ENCODE results near the gene TMEM201. TPM values are rescaled to one million over a fixed set of nuclear protein-coding genes. Genes with fewer than 3 reads are reported as not detected.

The TMEM201 gene
- total and polyA plus RNA-seq, 2 of the 4 experiments (the other 2 are of a cell fraction): 1.3 to 8.7 TPM

- no peak for TF ChIP-seq CEBPB (IDR thresholded peaks at IDR 0.05; ENCODE audit: low read depth, low read length)
These were observed 54.9 kb downstream of the TMEM201 start (continued) for GRCh38 chr1:9643351-9644256.

DNA sequence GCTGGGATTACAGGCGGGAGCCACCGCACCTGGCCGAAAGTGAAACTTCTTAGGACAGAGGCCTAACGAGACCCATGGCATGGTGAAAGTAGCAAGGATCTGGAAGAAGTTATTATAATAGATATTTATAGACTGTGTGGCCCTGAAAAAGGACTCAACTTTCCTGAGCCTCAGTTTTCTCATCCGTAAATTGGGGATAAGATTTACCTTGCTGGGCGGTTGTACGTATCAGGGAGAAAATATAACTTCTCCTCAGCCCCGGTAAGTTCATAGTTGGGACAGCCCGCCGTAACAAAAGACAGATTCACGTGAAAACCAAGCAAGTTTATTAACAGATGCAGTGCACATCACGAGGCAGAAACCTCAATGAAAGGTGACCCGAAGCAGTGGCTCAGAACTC lies 57.3 kb downstream of the TMEM201 start:
- Histone ChIP-seq H2BK120ac (ENCODE audit: low read depth, low read length) (no peak overlapping the region), H2AFZ (replicated peaks; ENCODE audit: low read length, poor library complexity) (no peak overlapping the region), H3K4me1 (ENCODE audit: control insufficient read depth, insufficient read depth, low read length) (peaks cover 2% of the 10 kb centered on the region; the same call in 1 of the 2 replicates), H3K4me3 (ENCODE audit: insufficient read depth, low read depth, low read length) (no peak overlapping the region), H3K9me1 (ENCODE audit: insufficient read depth, low read length) (no peaks in the 10 kb centered on the region), H3K23ac (ENCODE audit: low read depth, low read length) (no peak overlapping the region), H4K8ac (ENCODE audit: low read depth in 2 of 2, low read length in 2 of 2) (no peak overlapping the region), H2BK5ac (ENCODE audit: low read depth, low read length, poor library complexity, severe bottlenecking) (no peak overlapping the region), H2AK9ac (replicated peaks; ENCODE audit: low read depth, low read length, poor library complexity) (no peak overlapping the region), H3K14ac (replicated peaks; ENCODE audit: low read depth, low read length) (no peak overlapping the region), H3K9me3 (ENCODE audit: control insufficient read depth, insufficient read depth, low read length) (no peaks in the 10 kb centered on the region), H3K4me2 (ENCODE audit: low read depth, low read length) (no peak overlapping the region), H4K91ac (ENCODE audit: insufficient read depth, low read depth, low read length) (no peak overlapping the region), H3K9ac (ENCODE audit: low read depth, low read length) (no peak overlapping the region), H3K79me1 (ENCODE audit: low read depth in 1 of 2, low read length in 2 of 2) (no peaks in the 10 kb centered on the region), H3K18ac (ENCODE audit: low read depth, low read length) (no peak overlapping the region), H4K20me1 (ENCODE audit: insufficient read depth, low read length) (no peaks in the 10 kb centered on the region), H3K27ac (ENCODE audit: insufficient read depth, low read length) (no peak overlapping the region), H4K5ac (ENCODE audit: low read depth, low read length) (no peak overlapping the region), H3K27me3 (ENCODE audit: control insufficient read depth, insufficient read depth, low read length) (peaks cover 17% of the 10 kb centered on the region), H2BK15ac (ENCODE audit: low read depth, low read length) (no peak overlapping the region), H2AK5ac (ENCODE audit: low read depth, low read length) (no peak overlapping the region), H3K36me3 (ENCODE audit: control insufficient read depth, insufficient read depth, low read length) (no peaks in the 10 kb centered on the region), H3K56ac (ENCODE audit: extremely low read depth, insufficient read depth, low read length) (no peak overlapping the region), H2BK20ac (ENCODE audit: low read depth, low read length) (no peak overlapping the region), H3K4ac (ENCODE audit: low read depth, low read length) (no peak overlapping the region)
- ChIA-PET POLR2A (ENCODE audit: unreplicated experiment) (no interaction called here), CTCF (no interaction called here)
- intact Hi-C loops (cut with micrococcal nuclease) (no loop called here), in situ Hi-C loops (cut with MboI; ENCODE audit: low sequenced_read_pairs) (no loop called here), dilution Hi-C loops (cut with HindIII; ENCODE audit: low sequenced_read_pairs, unreplicated experiment) (no loop called here)
- DNase-seq (no peak), ATAC-seq (ENCODE audit: low read depth) (no peak)
- TF ChIP-seq CHD1 (IDR thresholded peaks at IDR 0.05; ENCODE audit: low read depth, low read length) (no peak), FOS (IDR thresholded peaks at IDR 0.05; ENCODE audit: low read depth, low read length) (no peak), SMC3 (IDR thresholded peaks at IDR 0.05; ENCODE audit: low read depth, low read length) (no peak), RCOR1 (IDR thresholded peaks at IDR 0.05; ENCODE audit: insufficient replicate concordance, low read length) (no peak), NFE2L2 (IDR thresholded peaks at IDR 0.05; ENCODE audit: low read depth, low read length) (no peak), CEBPB (IDR thresholded peaks at IDR 0.05; ENCODE audit: low read depth, low read length) (no peak), RAD21 (IDR thresholded peaks at IDR 0.05; ENCODE audit: low read length) (no peak), MAZ (IDR thresholded peaks at IDR 0.05; ENCODE audit: borderline replicate concordance, low read depth, low read length) (no peak), MXI1 (IDR thresholded peaks at IDR 0.05; ENCODE audit: borderline replicate concordance, low read depth, low read length) (no peak), RFX5 (IDR thresholded peaks at IDR 0.05; ENCODE audit: low read depth, low read length) (no peak), POLR2A (IDR thresholded peaks at IDR 0.05; ENCODE audit: low read depth, low read length) (no peak)
- TF ChIP-seq, protein P1, sequence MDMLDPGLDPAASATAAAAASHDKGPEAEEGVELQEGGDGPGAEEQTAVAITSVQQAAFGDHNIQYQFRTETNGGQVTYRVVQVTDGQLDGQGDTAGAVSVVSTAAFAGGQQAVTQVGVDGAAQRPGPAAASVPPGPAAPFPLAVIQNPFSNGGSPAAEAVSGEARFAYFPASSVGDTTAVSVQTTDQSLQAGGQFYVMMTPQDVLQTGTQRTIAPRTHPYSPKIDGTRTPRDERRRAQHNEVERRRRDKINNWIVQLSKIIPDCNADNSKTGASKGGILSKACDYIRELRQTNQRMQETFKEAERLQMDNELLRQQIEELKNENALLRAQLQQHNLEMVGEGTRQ (IDR thresholded peaks at IDR 0.05; ENCODE audit: low read depth, low read length): no peak
- TF ChIP-seq, protein P2, sequence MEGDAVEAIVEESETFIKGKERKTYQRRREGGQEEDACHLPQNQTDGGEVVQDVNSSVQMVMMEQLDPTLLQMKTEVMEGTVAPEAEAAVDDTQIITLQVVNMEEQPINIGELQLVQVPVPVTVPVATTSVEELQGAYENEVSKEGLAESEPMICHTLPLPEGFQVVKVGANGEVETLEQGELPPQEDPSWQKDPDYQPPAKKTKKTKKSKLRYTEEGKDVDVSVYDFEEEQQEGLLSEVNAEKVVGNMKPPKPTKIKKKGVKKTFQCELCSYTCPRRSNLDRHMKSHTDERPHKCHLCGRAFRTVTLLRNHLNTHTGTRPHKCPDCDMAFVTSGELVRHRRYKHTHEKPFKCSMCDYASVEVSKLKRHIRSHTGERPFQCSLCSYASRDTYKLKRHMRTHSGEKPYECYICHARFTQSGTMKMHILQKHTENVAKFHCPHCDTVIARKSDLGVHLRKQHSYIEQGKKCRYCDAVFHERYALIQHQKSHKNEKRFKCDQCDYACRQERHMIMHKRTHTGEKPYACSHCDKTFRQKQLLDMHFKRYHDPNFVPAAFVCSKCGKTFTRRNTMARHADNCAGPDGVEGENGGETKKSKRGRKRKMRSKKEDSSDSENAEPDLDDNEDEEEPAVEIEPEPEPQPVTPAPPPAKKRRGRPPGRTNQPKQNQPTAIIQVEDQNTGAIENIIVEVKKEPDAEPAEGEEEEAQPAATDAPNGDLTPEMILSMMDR (conservative IDR thresholded peaks at IDR 0.05; ENCODE audit: low read depth, low read length): no peak
- 69% methylated on average over 2 of the region's 13 CpGs; no CpG with 5 or more reads in 1 of the 2 experiments for WGBS, 2 experiments (ENCODE audit: extremely low coverage in 2 of 2, insufficient read length in 1 of 2)
- no TSS peak for BruUV-seq (replicated peaks)

All from IMR-90 (cell line).